HG02970 (cell line): ENCODE measurements around the gene MMRN2.
"Not testable (repeated sequence)": the region's sequence is repeated elsewhere in the genome, so short reads cannot be mapped to it uniquely, and the experiment has no call there.

Experiments
- ATAC-seq: cut with Tn5 transposase; IDR thresholded peaks from one replicate; pipeline ENCODE4 v1.9.1; 2021; ENCODE audit warnings: mild to moderate bottlenecking, moderate library complexity, moderate number of reproducible peaks; ENCODE audit not compliant: unreplicated experiment, low FRiP score

Gene MMRN2

GRCh38 chr10:86943316-86944030 is 13.9 kb downstream of the MMRN2 start:
- no peak for ATAC-seq

GRCh38 chr10:86942441-86943315 is 14.7 kb downstream of the MMRN2 start:
- ATAC-seq: no peak

- no peak for ATAC-seq
Measured at GRCh38 chr10:86941991-86942421, 15.4 kb downstream of the MMRN2 start.

GRCh38 chr10:86941426-86941825 is 16.0 kb downstream of the MMRN2 start:
- ATAC-seq: no peak

- ATAC-seq: no peak
Measured at GRCh38 chr10:86940677-86941076, 16.7 kb downstream of the MMRN2 start.

GRCh38 chr10:86940076-86940475 is 17.3 kb downstream of the MMRN2 start:
- not testable (repeated sequence) for ATAC-seq

GRCh38 chr10:86938260-86938659 is 19.2 kb downstream of the MMRN2 start:
- ATAC-seq: no peak

GRCh38 chr10:86937502-86938154 is 19.8 kb downstream of the MMRN2 start:
- no peak for ATAC-seq

- no peak for ATAC-seq
Measured at GRCh38 chr10:86936661-86937501, 20.5 kb downstream of the MMRN2 start.

- not testable (repeated sequence) for ATAC-seq
Measured at GRCh38 chr10:86934162-86934711, 23.2 kb downstream of the MMRN2 start.

- ATAC-seq: no peak
Measured at GRCh38 chr10:86932674-86933073, 24.7 kb downstream of the MMRN2 start.

- ATAC-seq: no peak
Measured at GRCh38 chr10:86931872-86932271, 25.5 kb downstream of the MMRN2 start.

GRCh38 chr10:86929468-86930380 is 27.7 kb downstream of the MMRN2 start:
- ATAC-seq: no peak

- ATAC-seq: no peak
Measured at GRCh38 chr10:86922553-86922961, 34.9 kb downstream of the MMRN2 start.

- no peak for ATAC-seq
Measured at GRCh38 chr10:86918022-86918471, 39.4 kb downstream of the MMRN2 start.

- no peak for ATAC-seq
Measured at GRCh38 chr10:86914734-86915133, 42.7 kb downstream of the MMRN2 start.

- ATAC-seq: no peak
Measured at GRCh38 chr10:86905429-86905828, 52.0 kb downstream of the MMRN2 start.

GRCh38 chr10:86904600-86904999 is 52.8 kb downstream of the MMRN2 start:
- no peak for ATAC-seq

GRCh38 chr10:86900955-86901354 is 56.5 kb downstream of the MMRN2 start:
- no peak for ATAC-seq
